ENCODE measurements around the gene OR5K1. TPM values are rescaled to one million over a fixed set of nuclear protein-coding genes. Genes with fewer than 3 reads are reported as not detected.

OR5K1 gene
- total and polyA plus RNA-seq, 10 donors, result not detected

DNA sequence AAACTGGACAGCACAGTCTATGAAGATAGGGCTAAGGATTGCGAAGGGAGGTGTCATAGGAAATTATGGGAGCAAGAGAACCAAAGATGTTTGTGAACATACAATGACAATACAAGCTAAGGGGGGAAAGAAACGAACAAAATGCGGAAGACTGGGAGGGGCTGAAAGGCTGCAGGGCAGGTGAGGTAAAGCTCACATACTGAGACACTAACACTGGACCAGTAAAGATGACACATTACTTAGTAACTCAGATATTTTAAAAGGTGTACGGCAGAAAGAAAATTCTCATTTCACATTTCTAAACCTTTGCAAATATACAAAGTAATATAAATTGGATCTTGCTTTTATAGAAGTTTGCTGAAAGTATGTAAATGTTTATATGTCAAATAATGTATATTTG is 49.6 kb downstream of the OR5K1 start:
- intact Hi-C loops (cut with DNase I; ENCODE audit: low total_unique reads), result no loop called here
- Histone ChIP-seq H3K27me3 (replicated peaks in 1 of 7) (no peaks in the 10 kb centered on the region), H3K9me3 (no peaks in the 10 kb centered on the region), H3K4me3 (no peak overlapping the region), H3K36me3 (peaks cover 0 to 97% (median 22%) of the 10 kb centered on the region in 6 donors), H3K27ac (no peak overlapping the region), H3K4me1 (no peaks in the 10 kb centered on the region)
- no peak for DNase-seq
- WGBS, 5 donors, result 94 to 96% (median 94%) methylated on average over 4 of the region's 4 CpGs
- TF ChIP-seq POLR2AphosphoS5 (IDR thresholded peaks at IDR 0.05) (no peak), POLR2A (IDR thresholded peaks at IDR 0.05) (no peak)
- TF ChIP-seq, protein P1, sequence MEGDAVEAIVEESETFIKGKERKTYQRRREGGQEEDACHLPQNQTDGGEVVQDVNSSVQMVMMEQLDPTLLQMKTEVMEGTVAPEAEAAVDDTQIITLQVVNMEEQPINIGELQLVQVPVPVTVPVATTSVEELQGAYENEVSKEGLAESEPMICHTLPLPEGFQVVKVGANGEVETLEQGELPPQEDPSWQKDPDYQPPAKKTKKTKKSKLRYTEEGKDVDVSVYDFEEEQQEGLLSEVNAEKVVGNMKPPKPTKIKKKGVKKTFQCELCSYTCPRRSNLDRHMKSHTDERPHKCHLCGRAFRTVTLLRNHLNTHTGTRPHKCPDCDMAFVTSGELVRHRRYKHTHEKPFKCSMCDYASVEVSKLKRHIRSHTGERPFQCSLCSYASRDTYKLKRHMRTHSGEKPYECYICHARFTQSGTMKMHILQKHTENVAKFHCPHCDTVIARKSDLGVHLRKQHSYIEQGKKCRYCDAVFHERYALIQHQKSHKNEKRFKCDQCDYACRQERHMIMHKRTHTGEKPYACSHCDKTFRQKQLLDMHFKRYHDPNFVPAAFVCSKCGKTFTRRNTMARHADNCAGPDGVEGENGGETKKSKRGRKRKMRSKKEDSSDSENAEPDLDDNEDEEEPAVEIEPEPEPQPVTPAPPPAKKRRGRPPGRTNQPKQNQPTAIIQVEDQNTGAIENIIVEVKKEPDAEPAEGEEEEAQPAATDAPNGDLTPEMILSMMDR (IDR thresholded peaks at IDR 0.05 in 8 of 11, conservative IDR thresholded peaks at IDR 0.05 in 3 of 11), result no peak

DNA sequence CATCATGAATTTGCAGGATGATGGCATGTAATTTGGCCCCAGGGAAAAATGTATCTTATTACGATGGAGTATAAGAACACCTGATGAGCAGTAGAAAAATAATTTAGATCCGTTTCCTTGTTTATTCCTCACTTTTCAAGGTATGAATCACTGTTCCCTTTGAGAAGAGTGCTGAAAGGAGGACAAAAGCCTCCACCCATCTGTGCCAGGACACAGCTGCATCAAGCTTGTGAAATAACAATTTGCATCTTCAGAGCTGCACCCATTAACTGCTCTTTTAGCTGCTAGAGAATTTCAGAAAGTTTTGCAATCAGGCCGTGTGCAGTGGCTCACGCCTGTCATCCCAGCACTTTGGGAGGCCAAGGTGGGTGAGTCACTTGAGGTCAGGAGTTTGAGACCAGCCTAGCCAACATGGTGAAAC is 50.1 kb downstream of the OR5K1 start:
- no peak for DNase-seq
- Histone ChIP-seq H3K4me1 (peaks cover 0 to 4% (median 0%) of the 10 kb centered on the region in 6 donors), H3K27me3 (replicated peaks in 1 of 7) (no peaks in the 10 kb centered on the region), H3K4me3 (no peak overlapping the region), H3K36me3 (peaks cover 0 to 100% (median 22%) of the 10 kb centered on the region in 6 donors), H3K9me3 (no peaks in the 10 kb centered on the region), H3K27ac (no peak overlapping the region)
- intact Hi-C loops (cut with DNase I; ENCODE audit: low total_unique reads), result no loop called here
- no peak for TF ChIP-seq POLR2AphosphoS5 (IDR thresholded peaks at IDR 0.05)
- TF ChIP-seq POLR2A (IDR thresholded peaks at IDR 0.05), result no peak
- TF ChIP-seq, protein P1 (IDR thresholded peaks at IDR 0.05 in 8 of 11, conservative IDR thresholded peaks at IDR 0.05 in 3 of 11), result no peak
- 62 to 83% (median 81%) methylated on average over 4 of the region's 4 CpGs for WGBS, 5 donors

DNA sequence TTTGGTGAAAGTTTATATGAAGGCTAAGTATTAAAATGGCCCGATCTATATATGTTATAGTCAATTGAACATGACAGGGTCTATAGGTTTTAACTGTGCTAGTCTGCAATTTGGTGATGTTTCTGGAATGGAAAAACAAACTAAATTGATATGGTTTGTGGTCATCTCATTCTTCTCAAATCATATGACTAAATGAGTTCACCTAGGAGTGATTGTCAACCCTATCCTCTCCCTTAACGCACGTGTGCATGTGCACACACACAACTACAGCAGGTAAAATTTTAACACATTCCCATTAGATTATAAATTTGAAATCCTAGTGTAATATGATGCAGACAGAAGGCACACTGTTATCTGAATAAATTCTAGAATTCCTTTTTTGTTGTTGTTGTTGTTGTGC is 50.7 kb downstream of the OR5K1 start:
- DNase-seq, result no peak
- no peaks in the 10 kb centered on the region for H3K9me3 ChIP-seq
- intact Hi-C loops (cut with DNase I; ENCODE audit: low total_unique reads), result no loop called here
- H3K4me3 ChIP-seq, result no peak overlapping the region
- peaks cover 0 to 100% (median 28%) of the 10 kb centered on the region in 6 donors for H3K36me3 ChIP-seq
- no peaks in the 10 kb centered on the region for H3K27me3 ChIP-seq (replicated peaks in 1 of 7)
- no peak for TF ChIP-seq POLR2A (IDR thresholded peaks at IDR 0.05)
- TF ChIP-seq, protein P1 (IDR thresholded peaks at IDR 0.05 in 8 of 11, conservative IDR thresholded peaks at IDR 0.05 in 3 of 11), result no peak
- TF ChIP-seq POLR2AphosphoS5 (IDR thresholded peaks at IDR 0.05), result no peak
- 96 to 100% (median 98%) methylated on average over 3 of the region's 3 CpGs for WGBS, 5 donors
- H3K27ac ChIP-seq, result no peak overlapping the region
- peaks cover 0 to 11% (median 4%) of the 10 kb centered on the region in 6 donors for H3K4me1 ChIP-seq

DNA sequence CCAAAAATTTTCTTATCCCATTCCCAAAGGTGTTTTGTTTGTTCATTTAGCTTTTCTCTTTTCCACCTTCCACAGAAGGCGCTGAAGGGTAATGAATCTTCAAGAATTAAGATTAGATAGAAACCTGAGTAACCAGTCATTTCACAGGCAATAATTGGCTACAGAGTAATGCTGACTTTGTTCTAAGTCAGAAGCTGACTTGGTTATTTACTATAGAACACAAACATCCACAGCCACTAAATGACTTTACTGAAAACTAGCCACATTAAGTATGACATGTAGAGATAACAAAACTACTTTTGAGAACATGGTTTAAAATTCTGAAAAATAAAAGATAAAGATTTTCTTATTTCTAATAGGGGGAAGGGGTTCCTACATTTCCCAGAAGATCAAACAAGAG is 51.9 kb downstream of the OR5K1 start:
- Histone ChIP-seq H3K9me3 (no peaks in the 10 kb centered on the region), H3K36me3 (peaks cover 0 to 100% (median 35%) of the 10 kb centered on the region in 6 donors), H3K27ac (no peak overlapping the region), H3K4me1 (peaks cover 0 to 23% (median 11%) of the 10 kb centered on the region in 6 donors), H3K4me3 (no peak overlapping the region), H3K27me3 (replicated peaks in 1 of 7) (no peaks in the 10 kb centered on the region)
- 92 to 100% (median 96%) methylated on average over 1 of the region's 1 CpG for WGBS, 5 donors
- TF ChIP-seq, protein P1 (IDR thresholded peaks at IDR 0.05 in 8 of 11, conservative IDR thresholded peaks at IDR 0.05 in 3 of 11), result no peak
- TF ChIP-seq POLR2AphosphoS5 (IDR thresholded peaks at IDR 0.05), result no peak
- no peak for TF ChIP-seq POLR2A (IDR thresholded peaks at IDR 0.05)
- intact Hi-C loops (cut with DNase I; ENCODE audit: low total_unique reads), result no loop called here
- DNase-seq, result no peak
